CD4-positive, alpha-beta memory T cell (primary cell): ENCODE data around the gene EPN2. TPM values are rescaled to one million over a fixed set of nuclear protein-coding genes. Genes with fewer than 3 reads are reported as not detected.
A peak's percentile ranks its signal among the peaks of the same experiment; 100 is the strongest.

ENCODE experiments used
- CTCF ChIA-PET: fragments of 350-600 bp; sonication (Branson Sonifier 250); formaldehyde crosslinking; loops from one replicate; lab custom pipeline; 2021; ENCODE audit warnings: inconsistent platforms; ENCODE audit not compliant: partially characterized antibody; lab: Charles Lee
- POLR2A ChIA-PET: fragments of 350-600 bp; sonication (Branson Sonifier 250); formaldehyde crosslinking; loops from one replicate; lab custom pipeline; 2021; ENCODE audit not compliant: partially characterized antibody; lab: Charles Lee
- DNase-seq, 5 donors: peaks; one replicate each; pipeline versions ENCODE4 v3.0.0 to v3.0.0-alpha.2; 2020 to 2022; ENCODE audit warnings: mixed read lengths in 1 of 5
- H3K27ac ChIP-seq: one replicate; pipeline ENCODE4 v1.7.0; 2013; ENCODE audit warnings: low read depth, low read length
- H3K27me3 ChIP-seq: 2 replicates; pipeline ENCODE4 v1.7.0; 2013; ENCODE audit warnings: mild to moderate bottlenecking, low read length, moderate library complexity; ENCODE audit not compliant: insufficient read depth
- H3K36me3 ChIP-seq: 2 replicates; pipeline ENCODE4 v1.7.0; 2013; ENCODE audit warnings: mild to moderate bottlenecking, low read length, moderate library complexity; ENCODE audit not compliant: insufficient read depth
- H3K4me1 ChIP-seq: 2 replicates; pipeline ENCODE4 v1.7.0; 2013; ENCODE audit warnings: mild to moderate bottlenecking, low read length, moderate library complexity; ENCODE audit not compliant: insufficient read depth
- H3K4me3 ChIP-seq, 2 donors: one replicate each; pipeline ENCODE4 v1.7.0; 2013; ENCODE audit warnings: low read length in 2 of 2, mild to moderate bottlenecking in 1 of 2
- H3K9me3 ChIP-seq, 2 donors: one replicate each; pipeline ENCODE4 v1.7.0; 2013; ENCODE audit warnings: low read length in 2 of 2, control low read depth in 1 of 2; ENCODE audit not compliant: control insufficient read depth in 1 of 2
- H3K27ac Mint-ChIP-seq, 7 donors: one replicate each; pipeline ENCODE4 v1.8.0; 2020 to 2021; ENCODE audit warnings: mixed read lengths in 7 of 7, mild to moderate bottlenecking in 6 of 7, inconsistent platforms in 3 of 7, moderate library complexity in 3 of 7
- H3K27me3 Mint-ChIP-seq, 2 donors: one replicate each; pipeline ENCODE4 v1.8.0; 2020 to 2021; ENCODE audit warnings: mixed read lengths in 2 of 2
- H3K36me3 Mint-ChIP-seq, 2 donors: one replicate each; pipeline ENCODE4 v1.8.0; 2020 to 2021; ENCODE audit warnings: mixed read lengths in 2 of 2, inconsistent platforms in 1 of 2, mild to moderate bottlenecking in 1 of 2
- H3K4me1 Mint-ChIP-seq, 4 donors: one replicate each; pipeline ENCODE4 v1.8.0; 2020 to 2021; ENCODE audit warnings: mixed read lengths in 4 of 4, mild to moderate bottlenecking in 1 of 4
- H3K4me3 Mint-ChIP-seq, 8 donors: one replicate each; pipeline ENCODE4 v1.8.0; 2020 to 2021; ENCODE audit warnings: mixed read lengths in 8 of 8, mild to moderate bottlenecking in 7 of 8, moderate library complexity in 6 of 8, inconsistent platforms in 3 of 8
- H3K9me3 Mint-ChIP-seq, 8 donors: one replicate each; pipeline ENCODE4 v1.8.0; 2020 to 2021; ENCODE audit warnings: mixed read lengths in 8 of 8, mild to moderate bottlenecking in 5 of 8, inconsistent platforms in 3 of 8, moderate library complexity in 1 of 8
- intact Hi-C: fragments of 100-400 bp; cut with micrococcal nuclease; formaldehyde crosslinking; loops from one replicate; pipeline ENCODE4 v1.15.1; 2023
- polyA plus RNA-seq, 2 donors: library from polyadenylated mRNA; unstranded; fragments of 300-500 nt; fragmentation: Illumina TruSeq; gene quantifications; one replicate each; pipeline ENCODE4 v1.2.3, GENCODE V29; 2021
- total RNA-seq, 2 experiments: library from RNA; stranded (reverse); gene quantifications; one replicate each; pipeline ENCODE4 v1.2.3, GENCODE V29; 2021

Gene EPN2
- total and polyA plus RNA-seq, 4 experiments from 2014 or later = 4.2 to 10.4 (median 9.9) TPM

- Mint-ChIP-seq H3K4me3 (no peak overlapping the region), H3K27me3 (peaks cover 2% of the 10 kb centered on the region in 2 donors), H3K4me1 (no peaks in the 10 kb centered on the region), H3K9me3 (peaks cover 0 to 24% (median 12%) of the 10 kb centered on the region in 8 donors), H3K36me3 (no peaks in the 10 kb centered on the region), H3K27ac (no peak overlapping the region)
- Histone ChIP-seq H3K27me3 (no peaks in the 10 kb centered on the region), H3K27ac (no peak overlapping the region), H3K4me1 (no peaks in the 10 kb centered on the region), H3K4me3 (no peak overlapping the region), H3K9me3 (peaks cover 0 to 7% of the 10 kb centered on the region in 2 donors), H3K36me3 (no peaks in the 10 kb centered on the region)
- intact Hi-C loops = no loop called here
- DNase-seq = no peak
- CTCF ChIA-PET = no interaction called here
- POLR2A ChIA-PET = no interaction called here
These were observed 88.4 kb downstream of the EPN2 start for GRCh38 chr17:19325542-19325941.

GRCh38 chr17:19327031-19327783, 90.0 kb downstream of the EPN2 start:
- H3K27ac Mint-ChIP-seq = no peak overlapping the region
- no peaks in the 10 kb centered on the region for H3K4me1 Mint-ChIP-seq
- H3K36me3 Mint-ChIP-seq = no peaks in the 10 kb centered on the region
- H3K9me3 ChIP-seq = peaks cover 0 to 7% of the 10 kb centered on the region in 2 donors
- H3K27me3 Mint-ChIP-seq = no peaks in the 10 kb centered on the region
- no peak overlapping the region for H3K4me3 ChIP-seq
- no peak overlapping the region for H3K27ac ChIP-seq
- peaks cover 0 to 24% (median 12%) of the 10 kb centered on the region in 8 donors for H3K9me3 Mint-ChIP-seq
- DNase-seq = no peak
- H3K4me3 Mint-ChIP-seq = no peak overlapping the region
- CTCF ChIA-PET = interaction anchor here (2.2 kb wide), 1 partner anchor 10 kb away, joined by 8 read pairs; no protein-coding TSS in a partner anchor
- no peaks in the 10 kb centered on the region for H3K4me1 ChIP-seq
- H3K36me3 ChIP-seq = no peaks in the 10 kb centered on the region
- intact Hi-C loops = no loop called here
- no peaks in the 10 kb centered on the region for H3K27me3 ChIP-seq
- POLR2A ChIA-PET = no interaction called here

- H3K9me3 ChIP-seq = peaks cover 0 to 7% of the 10 kb centered on the region in 2 donors
- Mint-ChIP-seq H3K4me1 (no peaks in the 10 kb centered on the region), H3K4me3 (no peak overlapping the region), H3K36me3 (no peaks in the 10 kb centered on the region), H3K9me3 (peaks cover 0 to 24% (median 12%) of the 10 kb centered on the region in 8 donors), H3K27ac (peak overlapping the region in 1 of 7 donors; percentile 64), H3K27me3 (peaks cover 0 to 2% of the 10 kb centered on the region in 2 donors)
- no peaks in the 10 kb centered on the region for H3K4me1 ChIP-seq
- H3K4me3 ChIP-seq = no peak overlapping the region
- H3K36me3 ChIP-seq = no peaks in the 10 kb centered on the region
- POLR2A ChIA-PET = no interaction called here
- DNase-seq = no peak
- no peak overlapping the region for H3K27ac ChIP-seq
- CTCF ChIA-PET = interaction anchor here (2.2 kb wide), 1 partner anchor 9 kb away, joined by 8 read pairs; no protein-coding TSS in a partner anchor
- H3K27me3 ChIP-seq = no peaks in the 10 kb centered on the region
- intact Hi-C loops = no loop called here
These were observed 91.4 kb downstream of the EPN2 start for GRCh38 chr17:19328441-19329061.

GRCh38 chr17:19329136-19329535, 92.0 kb downstream of the EPN2 start:
- no peak for DNase-seq
- Histone ChIP-seq H3K9me3 (peaks cover 0 to 7% of the 10 kb centered on the region in 2 donors), H3K36me3 (no peaks in the 10 kb centered on the region), H3K27me3 (no peaks in the 10 kb centered on the region), H3K27ac (no peak overlapping the region), H3K4me1 (no peaks in the 10 kb centered on the region), H3K4me3 (no peak overlapping the region)
- H3K27ac Mint-ChIP-seq = no peak overlapping the region
- intact Hi-C loops = no loop called here
- CTCF ChIA-PET = interaction anchor here (0.8 to 2.2 kb wide), 2 partner anchors 8 to 23 kb away, joined by 3 to 8 read pairs; no protein-coding TSS in a partner anchor
- H3K9me3 Mint-ChIP-seq = peaks cover 0 to 24% (median 11%) of the 10 kb centered on the region in 8 donors
- no peak overlapping the region for H3K4me3 Mint-ChIP-seq
- POLR2A ChIA-PET = no interaction called here
- H3K27me3 Mint-ChIP-seq = peaks cover 0 to 2% of the 10 kb centered on the region in 2 donors
- no peaks in the 10 kb centered on the region for H3K4me1 Mint-ChIP-seq
- no peaks in the 10 kb centered on the region for H3K36me3 Mint-ChIP-seq

- CTCF ChIA-PET = interaction anchor here (0.8 kb wide), 1 partner anchor 24 kb away, joined by 3 read pairs; no protein-coding TSS in a partner anchor
- DNase-seq = no peak
- intact Hi-C loops = no loop called here
These were observed 92.7 kb downstream of the EPN2 start for GRCh38 chr17:19329839-19330238.

GRCh38 chr17:19330271-19330670, 93.1 kb downstream of the EPN2 start:
- Histone ChIP-seq H3K4me1 (no peaks in the 10 kb centered on the region), H3K9me3 (peaks cover 0 to 3% of the 10 kb centered on the region in 2 donors), H3K27me3 (no peaks in the 10 kb centered on the region), H3K36me3 (no peaks in the 10 kb centered on the region), H3K4me3 (no peak overlapping the region), H3K27ac (no peak overlapping the region)
- POLR2A ChIA-PET = no interaction called here
- no peak for DNase-seq
- Mint-ChIP-seq H3K36me3 (no peaks in the 10 kb centered on the region), H3K9me3 (peaks cover 0 to 16% (median 7%) of the 10 kb centered on the region in 8 donors), H3K27ac (no peak overlapping the region), H3K4me3 (no peak overlapping the region), H3K4me1 (no peaks in the 10 kb centered on the region), H3K27me3 (peaks cover 0 to 2% of the 10 kb centered on the region in 2 donors)
- CTCF ChIA-PET = no interaction called here
- intact Hi-C loops = no loop called here

More at GRCh38 chr17:19329839-19330238, 92.7 kb downstream of the EPN2 start:
- Mint-ChIP-seq H3K4me3 (no peak overlapping the region), H3K9me3 (peaks cover 0 to 21% (median 9%) of the 10 kb centered on the region in 8 donors), H3K36me3 (no peaks in the 10 kb centered on the region), H3K27ac (no peak overlapping the region), H3K27me3 (peaks cover 0 to 2% of the 10 kb centered on the region in 2 donors), H3K4me1 (no peaks in the 10 kb centered on the region)
- Histone ChIP-seq H3K27me3 (no peaks in the 10 kb centered on the region), H3K36me3 (no peaks in the 10 kb centered on the region), H3K9me3 (peaks cover 0 to 7% of the 10 kb centered on the region in 2 donors), H3K4me3 (no peak overlapping the region), H3K4me1 (no peaks in the 10 kb centered on the region), H3K27ac (no peak overlapping the region)
- POLR2A ChIA-PET = no interaction called here

GRCh38 chr17:19331134-19331533, 94.0 kb downstream of the EPN2 start:
- Mint-ChIP-seq H3K9me3 (peaks cover 0 to 8% (median 0%) of the 10 kb centered on the region in 8 donors), H3K4me1 (no peaks in the 10 kb centered on the region), H3K36me3 (no peaks in the 10 kb centered on the region), H3K4me3 (no peak overlapping the region), H3K27me3 (peaks cover 0 to 3% of the 10 kb centered on the region in 2 donors), H3K27ac (no peak overlapping the region)
- POLR2A ChIA-PET = no interaction called here
- H3K4me3 ChIP-seq = no peak overlapping the region
- H3K27me3 ChIP-seq = no peaks in the 10 kb centered on the region
- intact Hi-C loops = no loop called here
- H3K4me1 ChIP-seq = no peaks in the 10 kb centered on the region
- no peaks in the 10 kb centered on the region for H3K9me3 ChIP-seq
- CTCF ChIA-PET = no interaction called here
- no peak for DNase-seq
- no peaks in the 10 kb centered on the region for H3K36me3 ChIP-seq
- H3K27ac ChIP-seq = no peak overlapping the region
